GM18520 (cell line): Measurements from ENCODE around the gene CERS5.

ENCODE experiments used
- ATAC-seq: cut with Tn5 transposase; IDR thresholded peaks from one replicate; pipeline ENCODE4 v1.9.1; 2021; ENCODE audit not compliant: unreplicated experiment

CERS5 gene

DNA sequence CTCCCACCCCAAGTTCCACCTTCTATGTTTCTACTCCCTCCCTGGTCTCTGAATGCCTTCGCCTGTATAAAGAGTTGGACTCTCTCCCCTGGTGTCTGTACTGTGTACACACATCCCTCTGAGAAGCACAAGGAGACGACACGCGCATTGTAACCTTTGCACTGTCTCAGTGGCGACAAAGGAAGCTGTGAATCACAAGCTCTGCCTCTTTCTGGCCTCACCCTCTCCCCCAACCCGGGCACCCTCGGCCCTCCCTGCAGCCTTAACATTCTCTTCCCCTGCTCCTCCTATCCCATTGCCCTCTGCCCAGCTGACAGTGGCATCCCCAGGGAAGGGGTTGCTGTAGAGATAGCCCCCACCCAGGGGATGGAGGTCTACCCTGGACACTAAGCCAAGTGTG lies 84.5 kb downstream of the CERS5 start:
- ATAC-seq: no peak

DNA sequence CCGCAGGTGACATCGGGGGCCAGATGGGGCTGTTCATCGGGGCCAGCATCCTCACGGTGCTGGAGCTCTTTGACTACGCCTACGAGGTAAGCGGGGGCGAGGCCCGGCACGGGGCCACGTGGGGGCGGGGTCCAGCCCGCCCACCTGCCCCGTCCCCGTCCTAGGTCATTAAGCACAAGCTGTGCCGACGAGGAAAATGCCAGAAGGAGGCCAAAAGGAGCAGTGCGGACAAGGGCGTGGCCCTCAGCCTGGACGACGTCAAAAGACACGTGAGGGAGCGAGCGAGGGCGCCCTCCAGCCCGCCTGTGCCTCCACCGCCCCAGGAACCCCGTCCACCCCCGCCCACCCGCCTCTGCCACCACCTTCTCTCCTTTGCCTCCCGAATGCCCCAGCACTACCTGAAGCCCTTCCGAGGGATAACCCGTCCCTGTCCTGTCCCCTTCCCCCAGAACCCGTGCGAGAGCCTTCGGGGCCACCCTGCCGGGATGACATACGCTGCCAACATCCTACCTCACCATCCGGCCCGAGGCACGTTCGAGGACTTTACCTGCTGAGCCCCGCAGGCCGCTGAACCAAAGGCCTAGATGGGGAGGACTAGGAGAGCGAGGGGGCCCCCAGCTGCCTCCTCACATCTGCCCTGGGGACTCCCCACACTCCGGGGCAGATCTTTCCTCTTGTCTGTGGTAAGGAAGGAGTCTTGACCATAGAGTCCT lies 85.9 kb downstream of the CERS5 start:
- ATAC-seq: no peak

DNA sequence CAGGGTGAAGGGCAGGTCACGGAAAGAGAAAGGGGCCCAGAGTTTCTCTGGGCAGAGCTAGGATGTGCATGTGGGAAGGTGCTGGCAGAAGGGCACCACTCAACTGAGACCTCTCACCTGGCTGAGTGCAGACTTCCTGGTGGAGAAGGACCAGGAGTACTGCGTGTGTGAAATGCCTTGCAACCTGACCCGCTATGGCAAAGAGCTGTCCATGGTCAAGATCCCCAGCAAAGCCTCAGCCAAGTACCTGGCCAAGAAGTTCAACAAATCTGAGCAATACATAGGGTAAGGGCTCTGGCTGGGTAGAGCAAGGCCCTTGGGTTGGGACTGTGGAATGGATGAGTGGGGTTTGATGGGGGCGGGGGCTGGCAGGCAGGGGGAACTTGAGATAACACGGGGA lies 87.4 kb downstream of the CERS5 start:
- no peak for ATAC-seq
